GM12872 (cell line): ENCODE measurements around the gene ANKRD7.

Experiments used
- CTCF ChIP-seq: IDR thresholded peaks from 3 replicates; pipeline ENCODE4 v1.5.1; 2011; ENCODE audit warnings: low read depth, mild to moderate bottlenecking, low read length, moderate library complexity; ENCODE audit not compliant: insufficient read depth

ANKRD7 gene

GRCh38 chr7:118243695-118244094, 19.2 kb downstream of the ANKRD7 start:
- no peak for TF ChIP-seq CTCF

GRCh38 chr7:118245267-118246040, 20.9 kb downstream of the ANKRD7 start:
- no peak for TF ChIP-seq CTCF

GRCh38 chr7:118250860-118251494, 26.5 kb downstream of the ANKRD7 start:
- TF ChIP-seq CTCF, result peak; percentile 17; the same call in 1 of the 3 replicates

- TF ChIP-seq CTCF, result no peak
These were observed 27.6 kb downstream of the ANKRD7 start for GRCh38 chr7:118252087-118252486.

GRCh38 chr7:118259115-118259514, 34.6 kb downstream of the ANKRD7 start:
- TF ChIP-seq CTCF, result 0 out of 3 replicates have a peak, but pooled peaks have one; percentile 14

GRCh38 chr7:118264836-118265235, 40.3 kb downstream of the ANKRD7 start:
- no peak for TF ChIP-seq CTCF

GRCh38 chr7:118280319-118281012, 56.0 kb downstream of the ANKRD7 start:
- TF ChIP-seq CTCF, result no peak
